K562 (cell line): ENCODE results near the gene APOC4. TPM values are rescaled to one million over a fixed set of nuclear protein-coding genes. Genes with fewer than 3 reads are reported as not detected.

ENCODE experiments used
- ATAC-seq: fragments of 200-7000 bp; cut with Tn5 transposase; 3 replicates; pipeline ENCODE4 v1.9.1; 2020; ENCODE audit warnings: moderate library complexity
- BruUV-seq: library from RNA; stranded (reverse); fragments of 400-500 nt; replicated peaks from 2 replicates; lab custom pipeline; 2021; lab: Mats Ljungman, UMichigan
- CTCF ChIA-PET: fragments of 300-600 bp; formaldehyde crosslinking; extraction: SDS; loops from one replicate; lab custom pipeline; 2021; ENCODE audit warnings: low intra/inter-chr PET ratio; lab: Yijun Ruan, JAX
- POLR2A ChIA-PET: fragments of 300-600, 350-650 bp; sonication (Branson Sonifier 250); formaldehyde crosslinking; extraction: SDS; loops from one replicate; lab custom pipeline; 2021; ENCODE audit warnings: antibody characterized with exemption, inconsistent platforms; lab: Yijun Ruan, JAX
- DNase-seq, 4 experiments: peaks; one replicate each; pipeline versions ENCODE4 v3.0.0 to v3.0.0-alpha.2; 2011 to 2018; ENCODE audit warnings: low spot score in 3 of 4, mixed read lengths in 3 of 4; ENCODE audit errors: extremely low read depth in 1 of 4
- FAIRE-seq: peaks from 2 replicates; lab custom pipeline; 2011; peaks lifted over from hg19 to GRCh38; lab: Jason Lieb, UNC
- H2AFZ ChIP-seq: 2 replicates; pipeline ENCODE4 v1.6.0; 2011; ENCODE audit warnings: low read depth, low read length, control low read depth, inconsistent platforms
- H3K27ac ChIP-seq: fragments of 200-600 bp; 3 replicates; pipeline ENCODE4 v1.8.0; 2011; ENCODE audit warnings: low read depth, mild to moderate bottlenecking, control low read depth, inconsistent platforms, low read length, moderate library complexity, mixed read lengths; ENCODE audit errors: extremely low read depth
- H3K27me3 ChIP-seq, 2 experiments: fragments of 300-600 bp in 1 of 2; 2 replicates in 1 of 2; 3 replicates in 1 of 2; pipeline versions ENCODE4 v1.6.0 to v1.8.0; 2011; ENCODE audit warnings: inconsistent platforms in 2 of 2, low read length in 2 of 2, mild to moderate bottlenecking in 1 of 2, mixed read lengths in 1 of 2, moderate library complexity in 1 of 2; ENCODE audit not compliant: control insufficient read depth in 2 of 2, insufficient read depth in 2 of 2
- H3K36me3 ChIP-seq: fragments of 300-600 bp; 3 replicates; pipeline ENCODE4 v1.8.0; 2011; ENCODE audit warnings: mild to moderate bottlenecking, low read length, inconsistent platforms; ENCODE audit not compliant: control insufficient read depth, insufficient read depth
- H3K4me1 ChIP-seq, 2 experiments: fragments of 200-600 bp in 1 of 2; replicated peaks in 1 of 2; 2 replicates in 1 of 2; 3 replicates in 1 of 2; pipeline versions ENCODE4 v1.5.1 to v1.8.0; 2011; ENCODE audit warnings: inconsistent platforms in 2 of 2, low read length in 2 of 2, mild to moderate bottlenecking in 1 of 2, mixed read lengths in 1 of 2, moderate library complexity in 1 of 2; ENCODE audit not compliant: control insufficient read depth in 2 of 2, insufficient read depth in 2 of 2
- H3K4me2 ChIP-seq: 2 replicates; pipeline ENCODE4 v1.6.1; 2011; ENCODE audit warnings: low read length, control low read depth, inconsistent platforms, mixed read lengths; ENCODE audit not compliant: insufficient read depth
- H3K4me3 ChIP-seq: fragments of 200-600 bp; sonication (generic), shearing (Covaris generic); 2 replicates; pipeline ENCODE4 v1.5.1; 2016; ENCODE audit warnings: control low read depth, inconsistent platforms
- H3K79me2 ChIP-seq: fragments of 200-600 bp; 3 replicates; pipeline ENCODE4 v1.8.0; 2011; ENCODE audit warnings: low read length, inconsistent platforms; ENCODE audit not compliant: control insufficient read depth, insufficient read depth
- H3K9ac ChIP-seq, 2 experiments: 2 replicates each; pipeline versions ENCODE4 v1.6.0 to v1.6.1; 2011; ENCODE audit warnings: low read depth in 2 of 2, low read length in 2 of 2, control low read depth in 1 of 2, inconsistent platforms in 1 of 2, mild to moderate bottlenecking in 1 of 2, mixed read lengths in 1 of 2; ENCODE audit not compliant: insufficient read depth in 1 of 2
- H3K9me1 ChIP-seq: one replicate; pipeline ENCODE4 v1.6.0; 2011; ENCODE audit warnings: inconsistent platforms, mild to moderate bottlenecking, low read length, moderate library complexity; ENCODE audit not compliant: control insufficient read depth, insufficient read depth
- H3K9me3 ChIP-seq: replicated peaks from 2 replicates; pipeline ENCODE4 v1.5.1; 2011; ENCODE audit warnings: low read depth, low read length, inconsistent platforms; ENCODE audit not compliant: control insufficient read depth, insufficient read depth
- H4K20me1 ChIP-seq: replicated peaks from 2 replicates; pipeline ENCODE4 v1.6.1; 2011; ENCODE audit warnings: low read length, inconsistent platforms, mixed read lengths; ENCODE audit not compliant: control insufficient read depth, insufficient read depth
- ATF1 ChIP-seq, 2 experiments: fragments of 450-650 bp in 1 of 2; IDR thresholded peaks; 2 replicates each; pipeline ENCODE4 v1.6.1; 2016; ENCODE audit warnings: missing compliant biosample characterization in 1 of 2, missing genetic modification characterization in 1 of 2
- BACH1 ChIP-seq: fragments of 200-800 bp; sonication (Bioruptor generic); IDR thresholded peaks from 2 replicates; pipeline ENCODE4 v1.6.1; 2016; ENCODE audit warnings: missing genetic modification characterization, missing compliant biosample characterization
- HLTF ChIP-seq: fragments of 450-650 bp; IDR thresholded peaks from 2 replicates; pipeline ENCODE4 v1.6.1; 2016
- RBFOX2 ChIP-seq: fragments of 200-400 bp; formaldehyde crosslinking; IDR thresholded peaks from 2 replicates; pipeline ENCODE4 v1.6.1; 2017; ENCODE audit warnings: low read depth, mild to moderate bottlenecking, low read length, moderate library complexity
- RBM25 ChIP-seq: fragments of 200-400 bp; formaldehyde crosslinking; IDR thresholded peaks from 2 replicates; pipeline ENCODE4 v1.6.1; 2018; ENCODE audit warnings: low read length, low read depth, moderate library complexity; ENCODE audit not compliant: severe bottlenecking
- SAFB ChIP-seq: fragments of 200-400 bp; formaldehyde crosslinking; IDR thresholded peaks from 2 replicates; pipeline ENCODE4 v1.6.1; 2017; ENCODE audit warnings: low read depth, low read length, borderline replicate concordance
- ZMIZ1 ChIP-seq, 2 experiments: fragments of 150-350 bp in 1 of 2; IDR thresholded peaks; 2 replicates each; pipeline ENCODE4 v1.6.1; 2012 to 2016; ENCODE audit warnings: low read depth in 2 of 2, low read length in 2 of 2, mild to moderate bottlenecking in 1 of 2, moderate library complexity in 1 of 2
- WGBS: fragments of 100-300 bp; shearing (Covaris generic); methylation state at CpG from one replicate; pipeline ENCODE4 v1.1.6; 2016; ENCODE audit warnings: low coverage, mixed read lengths; ENCODE audit not compliant: insufficient coverage; ENCODE audit errors: missing lambda C conversion rate; 5-methylcytosine and 5-hydroxymethylcytosine counted together
- in situ Hi-C: fragments of 300-500 bp; cut with MboI; formaldehyde crosslinking; loops from 4 replicates; pipeline ENCODE4 v1.15.0; 2018; ENCODE audit warnings: inconsistent platforms, mixed read lengths
- intact Hi-C: fragments of 100-400 bp; cut with micrococcal nuclease; formaldehyde crosslinking; loops from 2 replicates; pipeline ENCODE4 v1.14.2; 2022
- polyA plus RNA-seq, 8 experiments: library from polyadenylated mRNA; depleted of rRNA in 4 of 8; stranded (reverse) in 5 of 8; unstranded in 3 of 8; fragments of >200 nt; fragmentation: Nextera tagmentation in 2 of 8; fragmentation: Illumina TruSeq in 1 of 8; extraction: Ambion mirVana in 2 of 8; extraction: Trizol in 1 of 8; gene quantifications; 2 replicates each; pipeline versions ENCODE4 v1.2.1 to v1.2.3, GENCODE V29; 2011 to 2014; ENCODE audit warnings: inconsistent platforms in 1 of 8, missing spikeins in 1 of 8
- total RNA-seq, 7 experiments: library from RNA; depleted of rRNA in 6 of 7; stranded (reverse); fragments of >200 nt in 6 of 7; fragmentation: Illumina TruSeq in 2 of 7; extraction: Trizol in 2 of 7; gene quantifications; 2 replicates each; pipeline versions ENCODE4 v1.2.1 to v1.2.3, GENCODE V29; 2011 to 2021; ENCODE audit warnings: low replicate concordance in 1 of 7

Gene APOC4
- total and polyA plus RNA-seq, 9 of the 15 experiments (the other 6 are each of a cell fraction or from before 2014, with no cell fraction given), result 0.46 TPM; not detected in 8

GRCh38 chr19:44969437-44969836 is 27.4 kb downstream of the APOC4 start:
- intact Hi-C loops, result no loop called here
- POLR2A ChIA-PET, result interaction anchor here (0.6 kb wide), 1 partner anchor 20 kb away, joined by 3 read pairs; no protein-coding TSS in a partner anchor

More at GRCh38 chr19:44969437-44969836, 27.4 kb downstream of the APOC4 start:
- Histone ChIP-seq H2AFZ (no peak overlapping the region), H3K27me3 (no peaks in the 10 kb centered on the region), H3K9me1 (no peaks in the 10 kb centered on the region), H3K36me3 (peaks cover 54% of the 10 kb centered on the region; the same call in 2 of the 3 replicates), H3K4me3 (no peak overlapping the region), H4K20me1 (no peaks in the 10 kb centered on the region), H3K79me2 (peaks cover 3% of the 10 kb centered on the region; the same call in 1 of the 3 replicates), H3K4me1 (peaks cover 0 to 5% of the 10 kb centered on the region in 2 experiments; a peak in 1 of 5 replicates), H3K9ac (no peak overlapping the region), H3K9me3 (no peaks in the 10 kb centered on the region), H3K27ac (no peak overlapping the region), H3K4me2 (no peak overlapping the region)
- in situ Hi-C loops, result no loop called here
- CTCF ChIA-PET, result no interaction called here
- no peak for DNase-seq
- ATAC-seq, result no peak
- BruUV-seq, result no TSS peak
- no peak for TF ChIP-seq SAFB
- TF ChIP-seq ATF1 (CRISPR knock-in tag; IDR thresholded peaks at IDR 0.05), result no peak
- TF ChIP-seq ATF1 (tag; IDR thresholded peaks at IDR 0.05), result no peak
- TF ChIP-seq BACH1 (tag), result no peak
- peak; percentile 54 for TF ChIP-seq RBM25
- TF ChIP-seq ZMIZ1 (IDR thresholded peaks at IDR 0.05; ENCODE audit: low read depth in 2 of 2, low read length in 2 of 2), result no peak
- TF ChIP-seq HLTF, result 0 out of 2 replicates have a peak, but pooled peaks have one; percentile 61
- TF ChIP-seq RBFOX2, result no peak
- no peak for FAIRE-seq
- WGBS, result 89% methylated on average over 3 of the region's 5 CpGs
